Cardiac fibroblast (primary cell): ENCODE data around the gene WNK2.

Experiments
- DNase-seq, 2 donors: peaks; one replicate each; pipeline versions ENCODE4 v3.0.0 to v3.0.0-alpha.2; 2010; ENCODE audit warnings: low read depth in 2 of 2
- H3K4me3 ChIP-seq, 2 donors: replicated peaks in 1 of 2; 1 replicate in 1 of 2; 2 replicates in 1 of 2; pipeline ENCODE4 v1.5.1; 2011; ENCODE audit warnings: low read depth in 2 of 2, low read length in 2 of 2, mild to moderate bottlenecking in 2 of 2, moderate library complexity in 1 of 2
- TF ChIP-seq, protein P1 (sequence below): IDR thresholded peaks from one replicate; pipeline ENCODE4 v1.5.1; 2011; ENCODE audit warnings: low read depth, mild to moderate bottlenecking, low read length, inconsistent platforms

Gene WNK2

DNA sequence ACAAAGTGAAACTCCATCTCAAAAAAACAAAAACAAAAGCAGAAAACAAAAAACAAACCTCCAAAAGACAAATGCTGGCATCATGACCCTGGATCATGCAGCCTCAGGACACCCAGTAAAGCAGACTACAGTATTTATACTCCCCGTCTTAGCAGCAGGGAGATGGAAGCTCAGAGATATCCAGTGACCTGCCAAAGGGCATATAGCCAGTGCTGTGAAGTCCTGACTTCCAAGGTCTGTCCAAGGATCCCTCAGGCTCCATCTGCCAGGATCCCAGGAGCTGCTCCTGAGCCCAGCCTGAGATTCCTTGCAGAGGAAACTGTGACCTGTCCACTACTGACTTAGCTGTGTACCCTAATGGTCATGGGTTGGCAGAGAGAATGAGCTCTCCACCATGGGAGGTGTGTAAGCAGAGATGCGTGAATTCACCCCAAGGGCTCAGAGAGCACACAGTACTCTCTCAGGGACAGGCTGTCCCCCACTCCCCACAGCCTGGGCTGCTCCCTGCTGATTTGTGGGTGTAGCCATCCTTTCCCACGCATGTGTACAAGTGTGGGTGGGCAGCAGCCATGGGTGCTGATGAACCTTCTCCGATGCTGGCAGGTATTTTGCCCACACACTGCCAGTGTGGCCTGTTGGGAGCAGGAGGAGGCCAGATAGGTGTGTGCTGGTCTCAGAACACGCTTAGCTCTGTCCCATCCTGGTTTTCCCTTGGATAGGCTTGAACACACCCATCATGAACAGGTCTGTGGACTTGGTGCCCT lies 2.1 kb upstream of the WNK2 start:
- no peak for DNase-seq
- H3K4me3 ChIP-seq: no peak overlapping the region
- TF ChIP-seq, protein P1, sequence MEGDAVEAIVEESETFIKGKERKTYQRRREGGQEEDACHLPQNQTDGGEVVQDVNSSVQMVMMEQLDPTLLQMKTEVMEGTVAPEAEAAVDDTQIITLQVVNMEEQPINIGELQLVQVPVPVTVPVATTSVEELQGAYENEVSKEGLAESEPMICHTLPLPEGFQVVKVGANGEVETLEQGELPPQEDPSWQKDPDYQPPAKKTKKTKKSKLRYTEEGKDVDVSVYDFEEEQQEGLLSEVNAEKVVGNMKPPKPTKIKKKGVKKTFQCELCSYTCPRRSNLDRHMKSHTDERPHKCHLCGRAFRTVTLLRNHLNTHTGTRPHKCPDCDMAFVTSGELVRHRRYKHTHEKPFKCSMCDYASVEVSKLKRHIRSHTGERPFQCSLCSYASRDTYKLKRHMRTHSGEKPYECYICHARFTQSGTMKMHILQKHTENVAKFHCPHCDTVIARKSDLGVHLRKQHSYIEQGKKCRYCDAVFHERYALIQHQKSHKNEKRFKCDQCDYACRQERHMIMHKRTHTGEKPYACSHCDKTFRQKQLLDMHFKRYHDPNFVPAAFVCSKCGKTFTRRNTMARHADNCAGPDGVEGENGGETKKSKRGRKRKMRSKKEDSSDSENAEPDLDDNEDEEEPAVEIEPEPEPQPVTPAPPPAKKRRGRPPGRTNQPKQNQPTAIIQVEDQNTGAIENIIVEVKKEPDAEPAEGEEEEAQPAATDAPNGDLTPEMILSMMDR: no peak

DNA sequence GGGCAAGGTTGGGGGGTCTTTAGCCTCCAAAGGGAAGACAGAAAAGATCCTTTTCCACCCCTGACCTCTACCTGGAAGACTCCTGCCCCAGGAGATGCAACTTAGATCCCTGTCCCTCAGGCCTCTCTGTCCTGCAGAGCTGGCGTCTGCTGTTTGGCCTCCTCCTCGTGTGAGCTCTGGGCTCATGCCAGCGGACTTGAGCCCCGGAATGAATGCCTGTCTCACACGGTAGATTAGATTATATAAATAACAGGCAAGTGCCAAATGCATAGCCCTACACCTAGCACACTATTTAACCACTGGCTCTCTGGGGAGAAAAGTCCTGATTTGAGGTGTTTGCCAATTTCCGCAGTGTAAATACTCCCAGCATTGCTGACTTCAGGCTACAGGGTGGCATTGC lies 1.4 kb upstream of the WNK2 start:
- TF ChIP-seq, protein P1: no peak
- DNase-seq: no peak
- no peak overlapping the region for H3K4me3 ChIP-seq

DNA sequence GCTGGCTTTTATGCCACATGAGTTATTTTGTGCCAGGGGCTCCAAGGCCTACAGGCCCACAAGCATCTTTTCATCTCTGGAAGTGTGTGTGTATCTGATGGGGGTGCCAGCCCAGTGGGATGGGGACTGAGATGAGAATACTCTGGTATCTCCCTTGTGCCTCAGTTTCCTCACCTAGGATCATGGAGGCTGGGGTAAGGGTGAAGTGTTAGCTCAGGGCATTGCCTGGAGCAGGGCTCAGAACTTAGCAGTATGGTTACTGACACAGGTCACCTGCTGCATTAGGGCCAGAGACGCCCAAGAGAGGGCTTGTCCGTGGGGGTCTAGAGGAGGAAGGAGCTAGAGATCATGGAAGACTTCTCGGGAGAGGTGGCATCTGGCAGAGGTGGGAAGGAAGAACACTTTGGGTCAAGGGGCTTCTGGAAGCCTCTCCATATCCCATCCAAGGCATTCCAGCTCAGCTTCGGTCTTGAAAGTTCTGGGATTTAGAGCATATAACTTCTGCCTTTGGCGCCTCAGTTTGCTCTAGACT lies 742 bp upstream of the WNK2 start:
- TF ChIP-seq, protein P1: no peak
- H3K4me3 ChIP-seq: no peak overlapping the region
- no peak for DNase-seq

DNA sequence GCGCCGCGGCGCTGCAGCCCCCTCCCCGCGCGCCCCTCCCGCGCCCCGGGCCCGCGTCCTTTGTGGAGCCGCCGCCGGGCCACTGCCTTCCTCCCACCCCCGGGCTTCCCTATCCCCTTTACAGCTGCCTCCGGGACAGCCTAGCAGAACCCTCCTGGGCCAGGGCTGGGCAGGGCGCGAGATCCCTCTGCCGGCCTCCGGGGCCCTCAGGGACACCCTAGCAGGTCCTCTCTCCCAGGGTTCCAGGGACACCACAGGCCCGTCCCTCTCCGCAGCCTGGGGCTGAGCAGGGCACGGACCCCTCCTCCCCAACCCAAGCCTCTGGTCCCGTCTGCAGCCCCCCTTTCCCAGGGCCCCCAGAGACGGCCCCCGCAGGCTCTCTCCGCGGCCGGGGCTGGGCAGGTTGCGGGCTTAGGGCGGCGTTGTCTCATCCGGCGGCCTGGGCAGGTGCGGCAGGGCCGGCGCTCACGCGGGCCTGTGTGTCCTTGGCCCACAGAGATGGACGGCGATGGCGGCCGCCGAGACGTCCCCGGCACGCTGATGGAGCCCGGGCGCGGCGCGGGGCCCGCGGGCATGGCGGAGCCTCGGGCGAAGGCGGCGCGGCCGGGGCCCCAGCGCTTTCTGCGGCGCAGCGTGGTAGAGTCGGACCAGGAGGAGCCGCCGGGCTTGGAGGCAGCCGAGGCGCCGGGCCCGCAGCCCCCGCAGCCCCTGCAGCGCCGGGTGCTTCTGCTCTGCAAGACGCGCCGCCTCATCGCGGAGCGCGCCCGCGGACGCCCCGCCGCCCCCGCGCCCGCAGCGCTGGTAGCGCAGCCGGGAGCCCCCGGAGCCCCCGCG lies 710 bp downstream of the WNK2 start:
- no peak for DNase-seq
- TF ChIP-seq, protein P1: no peak
- no peak overlapping the region for H3K4me3 ChIP-seq

DNA sequence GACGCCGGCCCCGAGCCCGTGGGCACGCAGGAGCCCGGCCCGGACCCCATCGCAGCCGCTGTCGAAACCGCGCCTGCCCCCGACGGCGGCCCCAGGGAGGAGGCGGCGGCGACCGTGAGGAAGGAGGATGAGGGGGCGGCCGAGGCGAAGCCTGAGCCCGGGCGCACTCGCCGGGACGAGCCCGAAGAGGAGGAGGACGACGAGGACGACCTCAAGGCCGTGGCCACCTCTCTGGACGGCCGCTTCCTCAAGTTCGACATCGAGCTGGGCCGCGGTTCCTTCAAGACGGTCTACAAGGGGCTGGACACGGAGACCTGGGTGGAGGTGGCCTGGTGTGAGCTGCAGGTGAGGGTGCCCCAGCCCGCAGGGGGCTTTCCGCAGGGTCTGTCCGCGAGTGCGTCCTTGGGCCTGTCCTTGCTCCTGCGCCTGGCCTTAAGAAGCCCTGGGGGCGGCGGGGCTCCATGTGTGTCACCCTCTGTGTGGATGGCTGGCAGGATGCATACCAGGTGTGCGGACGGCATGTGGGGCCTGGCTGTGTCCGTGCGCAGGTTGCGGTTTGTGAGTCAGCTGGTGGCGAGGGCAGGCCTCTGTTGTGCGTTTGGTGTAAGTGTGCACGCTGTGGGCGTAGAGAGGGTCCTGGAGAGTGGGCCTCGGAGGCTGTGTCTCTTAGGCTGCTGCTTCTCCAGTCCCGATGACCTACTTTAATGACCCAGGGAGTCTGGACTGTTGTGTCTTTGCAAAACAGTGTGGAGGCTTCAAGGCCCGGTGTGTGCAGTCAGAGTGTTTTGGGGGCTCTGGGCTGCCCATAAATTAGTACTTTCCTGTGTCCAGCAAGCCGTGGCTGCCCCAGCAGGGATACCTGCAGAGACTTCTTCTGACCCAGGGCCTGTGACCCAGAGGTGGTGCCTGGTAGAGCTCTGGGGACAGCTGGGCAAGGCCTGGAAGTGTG lies 1.6 kb downstream of the WNK2 start:
- no peak overlapping the region for H3K4me3 ChIP-seq
- TF ChIP-seq, protein P1: no peak
- DNase-seq: no peak
